Endothelial cell of umbilical vein (primary cell): ENCODE data around the gene FSTL3. TPM values are rescaled to one million over a fixed set of nuclear protein-coding genes. Genes with fewer than 3 reads are reported as not detected.

Source experiments
- BruUV-seq: library from RNA; stranded (reverse); fragments of 400-500 nt; replicated peaks from 2 replicates; lab custom pipeline; 2021; lab: Mats Ljungman, UMichigan
- CTCF ChIA-PET: fragments of 300-600, 350-600 bp; sonication (Branson Sonifier 250); formaldehyde crosslinking; loops from one replicate; lab custom pipeline; 2021; ENCODE audit warnings: antibody characterized with exemption, inconsistent platforms; lab: Charles Lee
- POLR2A ChIA-PET: fragments of 300-600, 350-600 bp; sonication (Branson Sonifier 250); formaldehyde crosslinking; loops from one replicate; lab custom pipeline; 2021; ENCODE audit warnings: antibody characterized with exemption, inconsistent platforms; lab: Charles Lee
- DNase-seq: peaks from one replicate; pipeline ENCODE4 v3.0.0-alpha.2; 2011; ENCODE audit warnings: low read depth, low spot score
- FAIRE-seq: peaks from 2 replicates; lab custom pipeline; 2011; peaks lifted over from hg19 to GRCh38; lab: Jason Lieb, UNC
- H2AFZ ChIP-seq: 2 replicates; pipeline ENCODE4 v1.6.0; 2012; ENCODE audit warnings: low read depth, low read length, control low read depth, inconsistent platforms
- H3K27ac ChIP-seq: 2 replicates; pipeline ENCODE4 v1.5.1; 2011; ENCODE audit warnings: low read depth, mild to moderate bottlenecking, control low read depth, low read length, moderate library complexity; ENCODE audit not compliant: insufficient read depth
- H3K27me3 ChIP-seq, 2 experiments: 2 replicates each; pipeline versions ENCODE4 v1.6.0 to v1.6.1; 2011; ENCODE audit warnings: low read length in 2 of 2, mixed read lengths in 1 of 2; ENCODE audit not compliant: control insufficient read depth in 2 of 2, insufficient read depth in 2 of 2
- H3K36me3 ChIP-seq, 2 experiments: 2 replicates in 1 of 2; 3 replicates in 1 of 2; pipeline ENCODE4 v1.5.1; 2011; ENCODE audit warnings: low read length in 2 of 2, mild to moderate bottlenecking in 1 of 2, moderate library complexity in 1 of 2; ENCODE audit not compliant: control insufficient read depth in 2 of 2, insufficient read depth in 2 of 2; ENCODE audit errors: extremely low read depth in 1 of 2
- H3K4me1 ChIP-seq: 3 replicates; pipeline ENCODE4 v1.5.1; 2011; ENCODE audit warnings: mild to moderate bottlenecking, low read length; ENCODE audit not compliant: control insufficient read depth, insufficient read depth; ENCODE audit errors: extremely low read depth
- H3K4me2 ChIP-seq: 2 replicates; pipeline ENCODE4 v1.6.1; 2011; ENCODE audit warnings: low read length, control low read depth, mixed read lengths; ENCODE audit not compliant: insufficient read depth
- H3K4me3 ChIP-seq, 3 experiments: fragments of 200-600 bp in 1 of 3; sonication (generic), shearing (Covaris generic) in 1 of 3; replicated peaks in 1 of 3; 2 replicates each; pipeline ENCODE4 v1.5.1; 2011 to 2016; ENCODE audit warnings: control low read depth in 3 of 3, low read length in 3 of 3, mild to moderate bottlenecking in 2 of 3, inconsistent platforms in 1 of 3, low read depth in 1 of 3, moderate library complexity in 1 of 3; ENCODE audit not compliant: insufficient read depth in 1 of 3
- H3K79me2 ChIP-seq: 2 replicates; pipeline ENCODE4 v1.6.0; 2012; ENCODE audit warnings: low read length, inconsistent platforms; ENCODE audit not compliant: control insufficient read depth, insufficient read depth
- H3K9ac ChIP-seq: replicated peaks from 2 replicates; pipeline ENCODE3; 2011; ENCODE audit warnings: low read length, control low read depth; ENCODE audit not compliant: insufficient read depth; ENCODE audit errors: extremely low read depth
- H3K9me1 ChIP-seq: replicated peaks from 3 replicates; pipeline ENCODE4 v1.6.0; 2011; ENCODE audit warnings: mild to moderate bottlenecking, low read length; ENCODE audit not compliant: control insufficient read depth, insufficient read depth; ENCODE audit errors: extremely low read depth
- H3K9me3 ChIP-seq: replicated peaks from 2 replicates; pipeline ENCODE4 v1.5.1; 2012; ENCODE audit warnings: low read length, inconsistent platforms; ENCODE audit not compliant: control insufficient read depth, insufficient read depth
- H4K20me1 ChIP-seq: replicated peaks from 2 replicates; pipeline ENCODE3; 2011; ENCODE audit warnings: mild to moderate bottlenecking, low read length; ENCODE audit not compliant: control insufficient read depth, insufficient read depth; ENCODE audit errors: extremely low read depth
- EZH2 ChIP-seq: IDR thresholded peaks from 2 replicates; pipeline ENCODE4 v1.6.1; 2012; ENCODE audit warnings: borderline replicate concordance, low read depth, mild to moderate bottlenecking, moderate library complexity, low read length, inconsistent platforms; ENCODE audit not compliant: severe bottlenecking
- FOS ChIP-seq: IDR thresholded peaks from 2 replicates; pipeline ENCODE4 v1.6.1; 2011; ENCODE audit warnings: mild to moderate bottlenecking, low read length, moderate library complexity, borderline replicate concordance; ENCODE audit not compliant: insufficient read depth
- GATA2 ChIP-seq: IDR thresholded peaks from 2 replicates; pipeline ENCODE4 v1.7.0; 2011; ENCODE audit warnings: low read depth, mild to moderate bottlenecking, moderate library complexity, mixed read lengths, low read length; ENCODE audit not compliant: insufficient read length, insufficient read depth
- JUN ChIP-seq: IDR thresholded peaks from 2 replicates; pipeline ENCODE4 v1.6.1; 2011; ENCODE audit warnings: borderline replicate concordance, low read depth; ENCODE audit not compliant: insufficient read length, insufficient read depth
- MAX ChIP-seq: IDR thresholded peaks from 2 replicates; pipeline ENCODE4 v1.6.1; 2011; ENCODE audit not compliant: insufficient read depth, insufficient read length
- MYC ChIP-seq: IDR thresholded peaks from one replicate; pipeline ENCODE4 v1.6.1; 2011; ENCODE audit warnings: mild to moderate bottlenecking, low read depth, low read length
- POLR2AphosphoS5 ChIP-seq: IDR thresholded peaks from 2 replicates; pipeline ENCODE4 v1.6.1; 2012; ENCODE audit warnings: low read depth, mild to moderate bottlenecking, control low read depth, low read length, moderate library complexity; ENCODE audit not compliant: insufficient read depth
- dilution Hi-C: fragments of 300-500 bp; cut with MboI; formaldehyde crosslinking; loops from one replicate; pipeline ENCODE4 v1.15.0; 2019; ENCODE audit warnings: low sequenced_read_pairs; ENCODE audit not compliant: extremely low pct_ligation_motif_present
- intact Hi-C: fragments of 100-400 bp; cut with micrococcal nuclease; formaldehyde crosslinking; loops from one replicate; pipeline ENCODE4 v1.10.0; 2022
- polyA plus RNA-seq, 4 experiments: library from polyadenylated mRNA; depleted of rRNA in 3 of 4; stranded (reverse) in 3 of 4; unstranded in 1 of 4; fragments of >200 nt; gene quantifications; 2 replicates each; pipeline versions ENCODE4 v1.2.1 to v1.2.3, GENCODE V29; 2011 to 2012; ENCODE audit warnings: missing spikeins in 1 of 4
- total RNA-seq: library from RNA; stranded (reverse); gene quantifications from 2 replicates; pipeline ENCODE4 v1.2.3, GENCODE V29; 2021

Gene FSTL3
- total and polyA plus RNA-seq, 2 donors (not counting 3 experiments of a cell fraction or from before 2014, with no cell fraction given), result 19.9 to 45.2 TPM

- Histone ChIP-seq H3K4me2 (no peak overlapping the region), H3K9me3 (no peaks in the 10 kb centered on the region), H3K9me1 (no peaks in the 10 kb centered on the region), H3K4me1 (peaks cover 16% of the 10 kb centered on the region), H3K79me2 (peaks cover 13% of the 10 kb centered on the region), H2AFZ (no peak overlapping the region), H3K4me3 (no peak overlapping the region), H3K27me3 (no peaks in the 10 kb centered on the region), H3K36me3 (peaks cover 0 to 6% of the 10 kb centered on the region in 2 experiments), H4K20me1 (no peaks in the 10 kb centered on the region), H3K27ac (no peak overlapping the region), H3K9ac (no peak overlapping the region)
- CTCF ChIA-PET, result interaction anchor here (0.9 to 1.2 kb wide), 2 partner anchors 14 to 46 kb away, joined by 3 read pairs; no protein-coding TSS in a partner anchor
- FAIRE-seq (no peak), DNase-seq (no peak)
- TF ChIP-seq FOS, result no peak
- intact Hi-C loops (no loop called here), dilution Hi-C loops (no loop called here)
- BruUV-seq, result no TSS peak
- POLR2A ChIA-PET, result no interaction called here
Measured at GRCh38 chr19:629961-630714, 46.1 kb upstream of the FSTL3 start.

GRCh38 chr19:632579-633067 lies 43.6 kb upstream of the FSTL3 start:
- H3K27me3 ChIP-seq, result no peaks in the 10 kb centered on the region
- peak overlapping the region; percentile 91 for H2AFZ ChIP-seq
- FAIRE-seq (peak; percentile 72), DNase-seq (peak; percentile 31)
- ChIA-PET POLR2A (interaction anchor here (0.5 to 0.7 kb wide), 2 partner anchors 91 to 102 kb away, joined by 3 to 7 read pairs; no protein-coding TSS in a partner anchor), CTCF (interaction anchor here (0.9 to 1.7 kb wide), 3 partner anchors 17 to 48 kb away, joined by 3 to 6 read pairs (median 3); no protein-coding TSS in a partner anchor)
- no peaks in the 10 kb centered on the region for H3K9me1 ChIP-seq
- intact Hi-C loops, result loop anchor here (1.0 to 2.0 kb wide), 2 partner anchors 44 to 101 kb away; partner anchors contain the start of genes CDC34 and HCN2
- peaks cover 16% of the 10 kb centered on the region for H3K4me1 ChIP-seq
- dilution Hi-C loops, result no loop called here
- peak overlapping the region; percentile 68 for H3K9ac ChIP-seq
- peak overlapping the region; percentile 70 to 88 (median 80) for H3K4me3 ChIP-seq
- no peaks in the 10 kb centered on the region for H3K9me3 ChIP-seq
- H4K20me1 ChIP-seq, result no peaks in the 10 kb centered on the region
- TF ChIP-seq EZH2, result no peak
- no peak for TF ChIP-seq MYC
- no peak for TF ChIP-seq POLR2AphosphoS5
- TF ChIP-seq MAX, result no peak
- no peak for TF ChIP-seq JUN
- no peak for TF ChIP-seq FOS
- no peak for TF ChIP-seq GATA2
- H3K4me2 ChIP-seq, result peak overlapping the region; percentile 93
- peak overlapping the region; percentile 38 for H3K27ac ChIP-seq
- H3K79me2 ChIP-seq, result peaks cover 13% of the 10 kb centered on the region
- BruUV-seq, result no TSS peak
- peaks cover 0 to 4% of the 10 kb centered on the region in 2 experiments for H3K36me3 ChIP-seq
